ENCODE data around the gene CAMSAP1. TPM values are rescaled to one million over a fixed set of nuclear protein-coding genes. Genes with fewer than 3 reads are reported as not detected.

Gene CAMSAP1
- total and polyA plus RNA-seq, 2 donors (not counting 1 experiment from before 2014, with no cell fraction given) = 6.6 to 31.0 TPM

GRCh38 chr9:135803441-135803840 lies 103.9 kb downstream of the CAMSAP1 start:
- CTCF ChIA-PET = no interaction called here

DNA sequence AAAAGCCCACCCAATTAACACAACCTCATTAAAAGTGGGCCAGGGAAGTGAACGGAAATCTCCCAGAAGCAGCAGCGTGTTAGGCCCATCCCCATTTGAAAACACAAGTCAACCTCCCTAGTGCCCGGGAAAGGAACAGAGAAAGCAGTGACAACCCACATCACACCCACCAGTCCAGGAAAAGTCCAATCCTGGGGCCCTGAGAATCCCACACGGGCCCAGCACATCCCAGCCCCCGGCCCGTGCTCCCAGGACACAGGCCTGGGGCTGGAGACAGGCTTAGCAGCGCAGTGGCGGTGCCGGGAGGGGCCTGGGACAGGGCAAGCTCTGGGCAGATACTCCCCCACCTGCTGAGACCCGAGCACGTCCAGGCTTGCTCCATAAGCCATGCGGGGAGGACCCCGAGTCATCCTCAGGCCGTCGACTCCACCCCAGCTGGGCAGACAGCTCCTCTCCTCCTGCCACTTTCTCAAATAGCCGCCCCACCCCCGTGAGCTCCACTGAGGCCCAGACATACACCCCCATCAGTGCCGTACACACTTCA lies 104.4 kb downstream of the CAMSAP1 start:
- Mint-ChIP-seq H3K4me1 (no peaks in the 10 kb centered on the region), H3K27me3 (no peaks in the 10 kb centered on the region), H3K9me3 (ENCODE audit: insufficient read depth) (no peaks in the 10 kb centered on the region), H3K4me3 (no peak overlapping the region), H3K27ac (no peak overlapping the region)
- H4K20me1 ChIP-seq (ENCODE audit: control insufficient read depth, insufficient read depth, low read length, poor library complexity, severe bottlenecking) = no peaks in the 10 kb centered on the region
- no peaks in the 10 kb centered on the region for H3K27me3 ChIP-seq (replicated peaks in 1 of 4; ENCODE audit: control extremely low read depth in 1 of 4, control insufficient read depth in 3 of 4, insufficient read depth in 4 of 4, low read length in 3 of 4)
- H3K36me3 ChIP-seq (replicated peaks in 1 of 2; ENCODE audit: control extremely low read depth in 1 of 2, control insufficient read depth in 1 of 2, extremely low read depth in 1 of 2, insufficient read depth in 2 of 2, low read length in 1 of 2) = no peaks in the 10 kb centered on the region
- WGBS (ENCODE audit: insufficient coverage) = 85% methylated on average over 15 of the region's 18 CpGs
- no peak overlapping the region for H2AFZ ChIP-seq (ENCODE audit: insufficient read depth, low read depth, low read length, poor library complexity, severe bottlenecking)
- H3K27ac ChIP-seq (ENCODE audit: low read length in 2 of 2) = no peak overlapping the region
- no peaks in the 10 kb centered on the region for H3K4me1 ChIP-seq (ENCODE audit: control insufficient read depth in 2 of 2, insufficient read depth in 2 of 2, low read length in 2 of 2)
- TF ChIP-seq CTCF (IDR thresholded peaks at IDR 0.05) = no peak
- TF ChIP-seq EZH2 (IDR thresholded peaks at IDR 0.05; ENCODE audit: borderline replicate concordance, insufficient read depth, low read depth, low read length, poor library complexity, severe bottlenecking) = no peak
- no peaks in the 10 kb centered on the region for H3K79me2 ChIP-seq (ENCODE audit: control insufficient read depth, insufficient read depth, low read length)
- ChIA-PET POLR2A (no interaction called here), CTCF (no interaction called here)
- no peak overlapping the region for H3K9ac ChIP-seq (ENCODE audit: low read length)
- H3K4me3 ChIP-seq (ENCODE audit: control extremely low read depth in 1 of 5, extremely low read depth in 1 of 5, insufficient read depth in 1 of 5, low read depth in 2 of 5, low read length in 4 of 5) = no peak overlapping the region
- intact Hi-C loops (cut with micrococcal nuclease) = no loop called here
- H3K9me3 ChIP-seq (ENCODE audit: control extremely low read depth in 1 of 3, control insufficient read depth in 2 of 3, insufficient read depth in 1 of 3, low read length in 2 of 3) = peaks cover 0 to 3% (median 0%) of the 10 kb centered on the region in 3 donors
- H3K4me2 ChIP-seq (replicated peaks; ENCODE audit: low read depth, low read length, poor library complexity, severe bottlenecking) = no peak overlapping the region
- DNase-seq (no peak), ATAC-seq (ENCODE audit: low read depth) (no peak)

More at GRCh38 chr9:135803441-135803840, 103.9 kb downstream of the CAMSAP1 start:
- no peaks in the 10 kb centered on the region for H3K27me3 Mint-ChIP-seq
- H3K36me3 ChIP-seq (replicated peaks in 1 of 2; ENCODE audit: control extremely low read depth in 1 of 2, control insufficient read depth in 1 of 2, extremely low read depth in 1 of 2, insufficient read depth in 2 of 2, low read length in 1 of 2) = no peaks in the 10 kb centered on the region
- no peak overlapping the region for H3K4me3 ChIP-seq (ENCODE audit: control extremely low read depth in 1 of 5, extremely low read depth in 1 of 5, insufficient read depth in 1 of 5, low read depth in 2 of 5, low read length in 4 of 5)
- ATAC-seq (ENCODE audit: low read depth) (no peak), DNase-seq (no peak)
- H3K4me3 Mint-ChIP-seq = no peak overlapping the region
- H3K9me3 ChIP-seq (ENCODE audit: control extremely low read depth in 1 of 3, control insufficient read depth in 2 of 3, insufficient read depth in 1 of 3, low read length in 2 of 3) = peaks cover 0 to 3% (median 0%) of the 10 kb centered on the region in 3 donors
- H3K27ac Mint-ChIP-seq = no peak overlapping the region
- POLR2A ChIA-PET = no interaction called here
- intact Hi-C loops (cut with micrococcal nuclease) = no loop called here
- WGBS (ENCODE audit: insufficient coverage) = over 99% methylated on average over 8 of the region's 10 CpGs
- H3K4me1 ChIP-seq (ENCODE audit: control insufficient read depth in 2 of 2, insufficient read depth in 2 of 2, low read length in 2 of 2) = no peaks in the 10 kb centered on the region
- no peaks in the 10 kb centered on the region for H3K9me3 Mint-ChIP-seq (ENCODE audit: insufficient read depth)
- no peak overlapping the region for H2AFZ ChIP-seq (ENCODE audit: insufficient read depth, low read depth, low read length, poor library complexity, severe bottlenecking)
- no peak overlapping the region for H3K4me2 ChIP-seq (replicated peaks; ENCODE audit: low read depth, low read length, poor library complexity, severe bottlenecking)
- no peaks in the 10 kb centered on the region for H3K27me3 ChIP-seq (replicated peaks in 1 of 4; ENCODE audit: control extremely low read depth in 1 of 4, control insufficient read depth in 3 of 4, insufficient read depth in 4 of 4, low read length in 3 of 4)
- no peaks in the 10 kb centered on the region for H3K4me1 Mint-ChIP-seq
- TF ChIP-seq EZH2 (IDR thresholded peaks at IDR 0.05; ENCODE audit: borderline replicate concordance, insufficient read depth, low read depth, low read length, poor library complexity, severe bottlenecking) = no peak
- no peak for TF ChIP-seq CTCF (IDR thresholded peaks at IDR 0.05)
- no peak overlapping the region for H3K27ac ChIP-seq (ENCODE audit: low read length in 2 of 2)
- no peaks in the 10 kb centered on the region for H4K20me1 ChIP-seq (ENCODE audit: control insufficient read depth, insufficient read depth, low read length, poor library complexity, severe bottlenecking)
- no peaks in the 10 kb centered on the region for H3K79me2 ChIP-seq (ENCODE audit: control insufficient read depth, insufficient read depth, low read length)
- H3K9ac ChIP-seq (ENCODE audit: low read length) = no peak overlapping the region
